ENCODE data around the gene BAG5.

- TF ChIP-seq CTCF (IDR thresholded peaks at IDR 0.05; ENCODE audit: low read depth, low read length) = peak; percentile 15; the same call in 1 of the 2 replicates
- no peak for TF ChIP-seq EZH2phosphoT487 (IDR thresholded peaks at IDR 0.05; ENCODE audit: low read depth)
Observed at GRCh38 chr14:103507751-103508150, 54.7 kb downstream of the BAG5 start.

Data from OCI-LY3 (cell line).